Ramos (cell line): ENCODE results near the gene KIAA0930.

Experiments used
- in situ Hi-C: fragments of 300-500 bp; cut with MboI; formaldehyde crosslinking; loops from one replicate; pipeline ENCODE4 v1.14.3; 2022; ENCODE audit warnings: low sequenced_read_pairs; ENCODE audit not compliant: unreplicated experiment

The KIAA0930 gene

GRCh38 chr22:45155050-45155840 is 85.4 kb downstream of the KIAA0930 start:
- in situ Hi-C loops = no loop called here

GRCh38 chr22:45154383-45154782 is 86.3 kb downstream of the KIAA0930 start:
- in situ Hi-C loops = no loop called here

- in situ Hi-C loops = no loop called here
Observed at GRCh38 chr22:45151503-45151902, 89.2 kb downstream of the KIAA0930 start.

GRCh38 chr22:45150139-45150538 is 90.6 kb downstream of the KIAA0930 start:
- in situ Hi-C loops = no loop called here

- in situ Hi-C loops = no loop called here
Observed at GRCh38 chr22:45149671-45150070, 91.0 kb downstream of the KIAA0930 start.

- in situ Hi-C loops = no loop called here
Observed at GRCh38 chr22:45144916-45145315, 95.8 kb downstream of the KIAA0930 start.

- in situ Hi-C loops = no loop called here
Observed at GRCh38 chr22:45142376-45142775, 98.3 kb downstream of the KIAA0930 start.
